ENCODE results near the gene ZNF549.
A peak's percentile ranks its signal among the peaks of the same experiment; 100 is the strongest.
"Not testable (repeated sequence)": the region's sequence is repeated elsewhere in the genome, so short reads cannot be mapped to it uniquely, and the experiment has no call there.

The ZNF549 gene

DNA sequence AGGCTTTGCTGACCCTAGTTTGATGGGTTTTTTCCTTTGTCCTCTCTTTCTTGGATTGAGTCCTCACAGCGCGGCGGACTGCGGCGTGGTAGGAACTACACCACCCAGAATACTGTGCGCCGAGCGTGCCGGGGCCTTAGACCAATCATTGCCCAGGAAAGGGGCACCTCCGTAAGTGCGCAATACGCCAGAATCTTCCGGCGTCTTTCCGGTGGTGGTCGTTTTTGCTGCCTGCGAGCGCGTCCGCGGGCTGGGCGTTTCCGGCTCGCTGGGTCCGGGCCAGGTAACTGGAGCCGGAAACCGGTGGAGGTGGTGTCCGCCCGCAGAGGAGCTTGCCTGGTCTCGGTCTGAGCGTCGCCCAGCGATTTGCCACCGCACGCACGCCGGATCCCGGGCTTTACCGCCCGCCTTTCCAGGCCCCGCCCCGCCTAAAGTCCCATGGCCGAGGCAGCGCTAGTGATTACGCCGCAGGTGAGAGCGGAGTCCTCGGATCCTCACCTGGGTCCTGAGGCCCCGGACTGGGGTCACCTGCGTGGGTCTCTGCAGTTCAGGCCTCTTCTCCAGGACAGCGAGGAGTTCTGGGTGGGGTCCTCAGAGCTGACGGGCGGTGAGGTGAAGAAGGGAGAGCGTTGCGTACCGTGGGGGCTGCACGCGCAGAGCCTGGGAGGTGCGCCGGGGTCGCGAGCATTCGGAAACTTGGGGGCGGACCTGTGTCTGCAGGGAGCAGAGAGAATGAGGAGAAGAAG is at the start of gene ZNF549:
Gene ZNF549, plus strand, starts transcription at position 221 of the 746 bp plus-strand sequence. Its CDS starts 218 bp downstream, at position 439.
- DNase-seq: peak; percentile 92

DNA sequence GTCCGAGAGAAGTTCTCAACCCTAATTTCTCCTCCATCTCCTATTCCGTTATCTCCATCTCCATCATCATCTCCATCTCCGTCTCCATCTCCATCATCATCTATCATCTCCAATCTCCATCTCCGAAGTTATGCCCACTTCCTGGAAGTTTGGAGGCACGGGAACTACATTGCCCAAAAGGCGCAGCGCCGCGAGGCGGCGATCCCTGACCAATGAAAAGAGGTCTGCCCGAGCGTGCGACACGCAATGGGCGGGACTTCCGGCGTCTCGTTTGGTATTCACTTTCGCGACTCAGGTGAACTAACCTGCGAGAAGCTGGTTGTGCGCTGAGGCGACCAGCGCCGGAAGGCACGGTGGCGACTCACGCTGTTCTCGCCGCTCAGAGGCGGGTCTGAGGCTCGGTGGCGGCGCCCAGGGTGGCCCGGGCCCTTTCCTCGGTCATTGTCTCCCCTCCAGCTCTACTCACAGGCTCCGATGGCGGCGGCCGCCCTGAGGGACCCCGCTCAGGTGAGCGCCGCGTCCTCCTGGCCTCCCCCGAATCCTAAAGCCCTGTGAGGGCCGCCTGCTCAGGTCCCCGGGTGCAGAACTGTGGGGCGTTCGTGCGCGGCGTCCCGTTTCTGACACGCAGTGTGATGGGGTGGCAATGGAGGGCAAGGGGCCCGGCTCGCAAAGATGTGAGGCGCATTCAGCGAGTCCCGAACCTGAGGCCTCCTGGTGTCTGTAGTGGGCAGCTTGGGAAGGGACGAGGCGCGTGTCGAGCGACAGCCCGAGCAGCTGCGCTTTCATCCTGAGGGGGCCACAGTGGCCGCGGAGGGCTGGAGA is 39.5 kb upstream of the ZNF549 start, which contains the start of gene ZNF419:
Gene ZNF419, plus strand, starts transcription at position 274 of the 822 bp plus-strand sequence. Its CDS starts 201 bp downstream, at position 475.
- DNase-seq: peak; percentile 95

DNA sequence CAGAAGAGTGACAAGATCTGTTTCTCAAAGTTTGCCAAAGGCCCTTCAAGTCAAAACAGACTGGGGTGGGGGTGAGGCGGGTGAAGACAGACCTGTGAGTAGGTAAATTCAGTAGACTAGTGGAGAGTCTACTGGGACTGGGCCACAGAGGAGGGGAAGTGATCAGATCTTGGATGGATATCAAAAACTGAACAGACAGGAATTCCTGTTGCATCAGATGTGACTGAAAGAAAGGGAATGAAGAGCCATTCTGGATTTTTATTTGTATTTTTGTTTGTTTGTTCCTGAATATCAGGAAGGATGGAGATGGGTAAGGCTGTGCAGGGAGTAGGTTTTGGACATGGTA is 38.9 kb upstream of the ZNF549 start:
- DNase-seq: not testable (repeated sequence)

DNA sequence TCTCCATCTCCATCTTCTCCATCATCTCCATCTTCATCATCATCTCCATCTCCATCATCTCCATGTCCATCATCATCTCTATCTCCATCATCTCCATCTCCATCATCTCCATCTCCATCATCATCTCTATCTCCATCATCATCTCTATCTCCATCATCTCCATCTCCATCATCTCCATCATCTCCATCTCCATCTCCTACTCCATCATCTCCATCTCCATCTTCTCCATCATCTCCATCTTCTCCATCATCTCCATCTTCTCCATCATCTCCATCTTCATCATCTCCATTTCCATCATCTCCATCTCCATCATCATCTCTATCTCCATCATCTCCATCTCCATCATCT is 27.9 kb upstream of the ZNF549 start:
- not testable (repeated sequence) for DNase-seq

DNA sequence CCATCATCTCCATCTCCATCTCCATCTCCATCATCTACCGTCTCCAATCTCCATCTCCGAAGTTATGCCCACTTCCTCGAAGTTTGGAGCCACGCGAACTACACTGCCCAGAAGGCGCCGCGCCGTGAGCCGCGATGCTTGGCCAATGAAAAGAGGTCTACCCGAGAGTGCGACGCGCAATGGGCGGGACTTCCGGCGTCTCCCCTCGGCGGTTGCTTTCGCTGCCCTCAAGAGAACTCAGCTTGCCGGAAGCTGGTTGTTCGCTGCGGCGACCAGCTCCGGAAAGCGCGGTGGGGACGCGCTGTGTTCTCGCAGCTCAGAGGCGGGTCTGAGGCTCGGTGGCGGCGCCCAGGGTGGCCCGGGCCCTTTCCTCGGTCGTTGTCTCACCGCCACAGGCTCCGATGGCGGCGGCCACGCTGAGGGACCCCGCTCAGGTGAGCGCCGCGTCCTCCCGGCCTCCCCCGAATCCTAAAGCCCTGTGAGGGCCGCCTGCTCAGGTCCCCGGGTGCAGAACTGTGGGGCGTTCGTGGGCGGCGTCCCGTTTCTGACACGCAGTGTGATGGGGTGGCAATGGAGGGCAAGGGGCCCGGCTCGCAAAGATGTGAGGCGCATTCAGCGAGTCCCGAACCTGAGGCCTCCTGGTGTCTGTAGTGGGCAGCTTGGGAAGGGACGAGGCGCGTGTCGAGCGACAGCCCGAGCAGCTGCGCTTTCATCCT is 27.3 kb upstream of the ZNF549 start, which contains the start of gene ZNF773:
Gene ZNF773, plus strand, starts transcription at position 259 of the 716 bp plus-strand sequence. Its CDS starts 143 bp downstream, at position 402.
- peak; percentile 97 for DNase-seq

DNA sequence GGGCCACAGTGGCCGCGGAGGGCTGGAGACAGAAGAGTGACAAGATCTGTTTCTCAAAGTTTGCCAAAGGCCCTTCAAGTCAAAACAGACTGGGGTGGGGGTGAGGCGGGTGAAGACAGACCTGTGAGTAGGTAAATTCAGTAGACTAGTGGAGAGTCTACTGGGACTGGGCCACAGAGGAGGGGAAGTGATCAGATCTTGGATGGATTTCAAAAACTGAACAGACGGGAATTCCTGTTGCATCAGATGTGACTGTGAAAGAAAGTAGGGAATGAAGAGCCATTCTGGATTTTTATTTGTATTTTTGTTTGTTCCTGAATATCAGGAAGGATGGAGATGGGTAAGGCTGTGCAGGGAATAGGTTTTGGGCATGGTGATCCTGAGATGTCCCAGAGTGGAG is 26.8 kb upstream of the ZNF549 start:
- DNase-seq: not testable (repeated sequence)

DNA sequence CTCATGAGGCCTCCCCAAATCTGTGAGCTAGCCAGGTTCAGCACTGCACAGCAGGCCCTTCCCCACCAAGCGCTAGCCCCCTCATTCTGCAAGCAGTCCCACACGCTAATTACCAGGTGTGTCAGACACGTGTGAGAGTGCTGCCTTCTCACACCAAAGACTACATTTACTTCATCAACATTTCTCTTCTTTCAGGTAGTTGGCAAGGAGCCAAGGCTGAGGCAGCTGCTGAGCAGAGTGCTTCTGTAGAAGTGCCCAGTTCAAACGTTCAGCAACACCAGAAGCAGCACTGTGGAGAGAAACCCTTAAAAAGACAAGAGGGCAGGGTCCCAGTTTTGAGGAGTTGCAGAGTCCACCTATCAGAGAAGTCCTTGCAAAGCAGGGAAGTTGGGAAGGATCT is 21.0 kb upstream of the ZNF549 start:
- no peak for DNase-seq

DNA sequence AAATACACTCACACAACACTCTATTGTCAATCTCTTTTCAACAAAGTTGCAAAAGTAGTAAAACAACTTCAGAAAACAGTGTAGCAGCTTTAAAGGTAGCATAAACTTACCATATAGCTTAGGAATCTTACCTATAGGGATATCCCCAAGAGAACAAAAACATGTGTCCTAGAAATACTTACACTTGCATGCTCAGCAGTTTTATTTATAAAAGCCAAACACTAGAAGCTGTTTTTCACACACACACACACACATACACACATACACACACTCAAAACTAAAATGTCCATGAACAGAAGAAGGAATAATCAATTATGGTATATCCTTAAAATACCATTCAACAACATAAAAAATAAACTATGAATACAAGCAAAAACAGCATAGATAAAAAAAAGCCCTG is 15.7 kb upstream of the ZNF549 start:
- no peak for DNase-seq

DNA sequence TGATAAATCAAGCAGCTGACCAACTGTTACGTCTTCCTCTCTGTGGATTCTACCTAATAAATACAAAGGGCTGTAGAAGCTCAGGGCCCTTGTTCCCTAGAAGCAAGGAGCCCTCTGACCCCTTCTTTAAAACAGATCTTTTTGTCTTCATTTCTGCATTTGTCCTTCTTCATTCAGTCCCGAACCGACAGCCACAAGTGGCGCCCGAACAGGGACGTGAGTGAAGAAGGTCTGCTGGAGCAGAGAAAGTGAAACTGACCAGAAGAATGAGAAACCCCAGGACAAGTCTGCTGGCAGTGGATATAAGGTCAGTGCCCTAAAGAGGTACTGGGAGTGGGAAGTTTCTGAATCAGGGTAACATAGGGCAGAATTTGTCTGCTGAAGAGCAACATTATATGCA is 14.3 kb upstream of the ZNF549 start:
- no peak for DNase-seq

DNA sequence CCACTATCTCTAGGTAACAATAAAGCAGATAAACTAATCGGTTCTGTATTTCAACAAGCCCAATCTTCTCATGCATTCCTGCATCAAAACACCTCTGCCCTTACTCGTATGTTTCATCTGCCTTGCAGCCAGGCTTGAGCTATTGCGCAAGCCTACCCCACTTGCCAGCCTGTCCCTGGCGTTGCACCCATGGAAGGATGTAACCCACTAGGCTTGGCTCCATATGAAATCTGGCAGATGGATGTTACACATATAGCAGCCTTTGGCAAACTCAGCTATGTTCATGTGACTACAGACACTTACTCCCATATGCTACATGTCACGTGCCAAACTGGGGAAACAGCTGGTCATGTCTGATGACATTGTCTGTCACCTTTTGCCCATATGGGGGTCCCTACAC is 11.9 kb upstream of the ZNF549 start:
- DNase-seq: no peak

DNA sequence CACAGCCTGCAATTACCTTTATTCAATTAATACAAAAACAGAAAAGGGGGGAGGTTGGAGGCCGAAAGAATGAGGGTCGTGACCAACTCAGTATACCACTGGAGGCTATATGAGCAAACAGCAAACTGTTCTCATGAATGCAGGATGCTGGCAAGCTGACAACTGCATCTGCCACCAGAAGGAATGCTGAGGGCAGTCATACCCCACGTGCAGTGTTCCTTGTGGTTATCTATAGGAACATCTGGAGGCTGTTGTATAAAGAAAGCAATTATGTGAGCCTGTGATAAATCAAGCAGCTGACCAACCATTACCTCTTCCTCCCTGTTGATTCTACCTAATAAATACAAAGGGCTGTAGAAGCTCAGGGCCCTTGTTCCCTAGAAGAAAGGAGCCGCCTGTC is 9.1 kb upstream of the ZNF549 start:
- not testable (repeated sequence) for DNase-seq

DNA sequence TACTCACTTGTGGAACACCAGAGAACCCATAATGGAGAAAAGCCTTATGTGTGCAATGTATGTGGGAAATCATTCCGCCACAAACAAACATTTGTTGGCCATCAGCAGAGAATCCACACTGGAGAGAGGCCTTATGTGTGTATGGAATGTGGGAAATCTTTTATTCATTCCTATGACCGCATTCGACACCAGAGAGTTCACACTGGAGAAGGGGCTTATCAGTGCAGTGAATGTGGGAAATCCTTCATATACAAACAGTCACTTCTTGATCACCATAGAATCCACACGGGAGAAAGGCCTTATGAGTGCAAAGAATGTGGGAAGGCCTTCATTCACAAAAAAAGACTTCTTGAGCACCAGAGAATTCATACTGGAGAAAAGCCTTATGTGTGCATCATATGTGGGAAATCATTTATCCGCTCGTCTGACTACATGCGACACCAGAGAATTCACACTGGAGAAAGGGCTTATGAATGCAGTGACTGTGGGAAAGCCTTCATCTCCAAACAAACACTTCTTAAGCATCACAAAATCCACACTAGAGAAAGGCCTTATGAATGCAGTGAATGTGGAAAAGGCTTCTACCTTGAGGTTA is 10.9 kb downstream of the ZNF549 start:
- no peak for DNase-seq

DNA sequence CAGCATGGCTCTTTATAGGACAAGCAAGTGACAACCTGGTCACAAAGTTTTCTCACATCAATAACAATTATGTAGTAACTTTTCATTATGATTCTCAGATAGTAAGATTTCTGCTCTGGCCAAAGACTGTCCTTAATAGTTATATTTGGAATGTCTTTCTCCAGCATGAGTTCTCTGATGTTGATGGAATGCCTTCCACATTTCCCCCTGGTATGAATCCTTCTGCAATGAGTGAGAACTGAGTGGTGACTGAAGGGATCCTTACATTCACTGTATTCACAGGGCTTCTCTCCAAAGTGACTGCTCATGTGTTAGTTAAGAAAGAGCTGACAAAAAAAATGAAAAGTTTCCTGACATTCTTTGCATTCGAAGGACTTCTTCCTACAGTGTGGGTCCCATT is 19.4 kb downstream of the ZNF549 start:
- no peak for DNase-seq

DNA sequence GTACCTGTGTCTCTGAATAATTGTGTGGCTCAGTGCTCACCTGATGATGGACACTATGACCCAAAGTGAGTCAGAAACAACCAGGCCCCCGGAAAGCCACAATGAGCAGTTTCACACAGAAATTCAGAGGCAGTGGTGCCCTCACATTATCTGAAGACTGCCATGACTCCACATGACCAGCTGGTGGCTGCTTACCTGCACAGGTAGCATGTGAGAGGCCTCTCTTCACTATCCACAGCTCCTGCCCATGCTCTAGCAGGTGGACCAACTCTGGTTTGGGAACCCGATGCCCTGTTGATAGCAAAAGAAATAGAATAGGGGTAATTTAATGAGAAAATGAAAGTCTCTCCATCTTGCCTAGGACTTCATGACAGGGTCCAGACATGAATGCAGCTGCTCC is 25.3 kb downstream of the ZNF549 start:
- DNase-seq: no peak

DNA sequence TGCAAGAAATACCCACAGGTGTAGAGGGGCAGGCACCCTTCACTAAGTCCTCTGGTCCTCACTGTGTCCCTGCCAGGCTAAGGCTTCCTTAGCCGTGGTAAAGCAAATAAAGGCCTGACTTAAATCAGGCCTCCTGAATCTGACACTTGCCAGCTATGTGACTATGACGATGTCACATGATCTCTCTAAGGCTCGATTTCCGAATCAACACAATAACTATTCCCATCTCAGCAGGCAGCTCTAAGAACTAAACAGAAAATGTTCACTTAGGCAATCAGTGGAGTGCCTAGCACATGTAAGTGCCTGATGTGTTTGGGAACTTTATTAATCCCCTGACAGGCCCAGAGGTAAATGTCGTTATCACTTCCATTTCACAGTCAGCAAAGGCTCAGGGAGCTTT is 30.5 kb downstream of the ZNF549 start:
- no peak for DNase-seq

DNA sequence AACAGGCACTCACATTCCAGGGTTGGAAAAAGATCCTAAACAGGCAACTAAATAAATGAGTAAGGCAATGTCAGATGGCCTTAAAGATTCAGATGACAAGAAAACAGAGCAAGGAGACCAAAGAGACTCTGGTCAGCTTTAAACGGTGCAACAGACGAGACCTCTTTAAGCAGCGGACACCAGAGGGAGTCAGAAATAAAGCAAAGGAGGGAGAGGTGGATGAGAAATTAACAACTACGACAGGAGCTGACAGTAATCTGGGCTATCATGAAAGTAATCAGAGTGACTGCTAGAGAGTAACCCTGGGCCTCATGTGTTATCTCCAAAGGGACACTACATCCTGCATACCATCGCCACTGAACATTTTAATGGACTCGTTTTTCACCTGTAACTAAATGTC is 31.4 kb downstream of the ZNF549 start:
- DNase-seq: no peak

DNA sequence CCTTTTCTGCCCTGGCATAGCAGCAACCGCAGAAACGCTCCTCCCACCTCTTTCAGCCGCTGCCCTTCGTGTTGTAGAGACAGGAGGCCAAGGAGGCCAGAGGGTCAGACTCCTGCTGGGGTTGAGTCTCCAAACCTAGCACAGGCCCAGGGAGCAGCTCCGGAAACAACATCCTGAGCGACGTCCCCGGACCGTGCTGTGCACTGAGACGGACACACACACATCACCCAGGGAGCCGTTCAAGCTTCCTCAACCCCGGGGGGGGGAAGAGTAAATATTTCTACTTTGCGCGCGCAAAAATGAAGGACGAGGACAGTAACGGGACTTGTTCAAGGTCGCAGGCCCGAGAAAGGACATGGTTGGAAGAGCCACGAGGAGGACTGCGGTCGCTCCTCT is 31.9 kb downstream of the ZNF549 start:
- peak; percentile 9 for DNase-seq

DNA sequence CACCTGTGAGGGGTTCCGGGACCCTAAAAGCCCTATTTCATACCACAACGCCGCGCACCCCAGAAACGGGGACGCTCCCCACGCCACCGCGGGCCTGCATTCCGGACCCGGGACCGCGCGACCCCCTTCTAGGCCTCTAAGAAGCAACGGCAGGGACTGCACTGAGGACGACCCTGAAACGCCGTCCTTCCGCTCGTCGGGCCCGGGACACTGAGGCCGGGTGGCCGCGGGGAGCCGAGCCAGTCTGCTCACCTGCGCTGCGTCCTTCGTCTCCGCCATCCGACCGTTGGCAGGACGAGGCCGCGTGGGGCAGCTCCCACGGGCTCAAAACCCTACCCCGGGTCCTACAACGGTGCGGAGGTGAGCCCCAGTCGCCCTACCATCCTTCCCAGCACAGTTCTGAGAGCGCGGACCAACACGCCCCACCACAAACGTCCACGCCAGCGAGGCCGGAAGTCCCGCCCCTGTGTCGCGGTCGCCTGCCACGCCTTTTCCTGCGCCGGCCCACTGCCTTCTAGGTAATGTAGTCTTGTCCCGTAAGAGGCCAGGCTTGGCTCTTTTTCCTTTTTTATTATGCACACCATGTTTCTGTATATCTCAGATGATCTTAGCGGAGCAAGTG is 32.4 kb downstream of the ZNF549 start, which contains the start of gene ZNF550:
Gene ZNF550, minus strand, starts transcription at position 460 of the 622 bp plus-strand sequence. Its CDS starts 181 bp downstream, at position 279.
- peak; percentile 90 for DNase-seq

DNA sequence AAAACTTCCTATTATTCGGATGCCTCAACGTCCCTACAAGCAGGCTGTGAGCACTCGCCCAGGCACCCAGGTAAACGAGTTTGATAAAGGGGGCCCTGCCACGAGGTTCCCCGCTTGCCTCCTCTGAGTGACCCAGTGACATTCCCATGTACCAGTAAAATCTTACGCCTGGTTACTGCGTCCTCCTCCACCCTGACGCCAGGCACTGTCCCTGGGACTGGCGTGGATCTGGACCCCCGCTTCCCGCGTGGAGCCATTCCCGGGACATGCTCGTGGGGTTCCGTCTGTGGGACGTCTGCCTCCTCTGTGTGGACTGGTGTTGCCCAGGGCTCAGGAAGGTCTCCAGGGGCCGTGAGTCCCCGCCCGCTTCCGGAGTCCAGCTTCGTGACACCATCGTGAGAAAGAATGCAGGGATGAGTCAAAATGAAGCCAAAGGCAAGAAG is 32.9 kb downstream of the ZNF549 start:
- no peak for DNase-seq

DNA sequence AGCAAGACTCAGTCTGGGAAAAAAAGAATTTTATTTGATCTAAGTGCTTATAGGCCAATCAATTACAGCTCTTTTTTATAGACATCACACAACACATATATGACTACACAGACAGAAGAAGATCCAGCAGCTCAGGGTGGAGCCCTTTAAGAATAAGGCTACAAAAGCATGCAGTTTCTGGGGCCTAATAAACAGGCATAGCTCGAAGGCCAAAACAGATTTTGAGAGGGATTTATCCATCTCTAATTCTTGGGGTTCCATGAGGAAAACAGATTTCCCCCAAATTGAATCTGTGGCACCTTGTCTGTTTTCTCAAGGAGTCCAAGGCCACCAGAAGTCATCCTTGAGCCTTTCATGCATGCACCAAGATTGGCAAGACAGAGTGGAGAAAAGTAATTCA is 36.4 kb downstream of the ZNF549 start:
- DNase-seq: no peak

DNA sequence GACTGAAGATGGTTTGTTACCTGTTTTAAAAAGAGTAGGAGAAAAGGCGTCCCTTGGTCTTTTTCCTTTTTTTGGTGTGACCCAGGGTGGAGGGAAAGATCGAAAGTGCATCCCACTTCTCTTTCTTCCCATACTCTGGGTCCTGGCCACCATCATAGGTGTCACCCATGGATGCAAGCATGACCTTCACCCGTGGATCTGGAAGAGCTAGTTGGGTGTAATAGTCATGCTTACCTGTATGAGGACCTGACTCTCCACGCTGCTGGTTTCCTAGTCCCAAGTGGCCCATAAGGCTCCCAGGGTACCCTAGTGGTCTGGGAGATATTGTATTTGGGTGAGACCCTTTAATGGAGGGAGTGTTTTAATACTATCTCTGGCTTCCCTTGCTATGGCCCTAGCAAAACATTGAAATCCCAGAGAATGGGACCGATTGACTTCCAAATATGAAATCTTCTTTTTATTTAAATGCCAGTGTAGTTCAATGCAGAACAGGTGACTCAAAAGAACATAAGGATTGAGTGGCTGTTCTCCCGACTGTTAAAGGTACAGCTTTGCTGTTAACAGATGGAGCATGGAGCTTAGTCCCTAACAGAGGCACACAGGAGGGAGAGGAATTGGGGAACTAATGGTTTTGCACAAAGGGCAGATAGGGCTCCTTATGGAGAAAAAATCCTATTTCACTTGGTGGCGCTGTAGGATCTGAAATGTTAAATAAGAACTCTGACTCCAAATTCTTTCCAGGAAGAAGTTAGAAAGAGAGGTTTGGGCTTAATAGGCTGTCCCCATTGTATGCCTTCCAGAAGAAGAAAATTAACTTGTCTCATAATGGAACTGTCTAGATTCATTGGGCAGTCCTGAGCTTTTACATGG is 39.5 kb downstream of the ZNF549 start:
- peak; percentile 7 for DNase-seq
